ENCODE results near the gene VWA2.

Gene VWA2

DNA sequence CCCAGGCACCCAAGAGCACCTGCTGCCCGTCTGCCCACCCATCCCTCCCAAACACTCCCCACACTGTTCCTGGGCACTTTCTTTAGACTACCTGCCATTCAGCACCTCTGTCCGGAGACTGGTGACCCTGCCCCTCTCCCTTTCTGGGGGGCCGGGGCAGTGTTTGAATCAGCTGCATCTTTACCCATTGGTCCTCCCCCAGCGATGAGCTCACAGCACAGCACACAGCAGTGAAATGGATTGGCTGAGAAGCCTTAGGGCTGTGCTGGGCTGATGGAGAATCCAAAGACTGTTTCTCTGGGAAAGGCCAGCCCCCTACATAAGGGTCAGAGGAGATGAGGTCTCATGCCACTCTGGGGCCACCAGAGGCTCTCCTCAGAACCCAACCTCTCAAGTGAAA, 40.2 kb downstream of the VWA2 start:
- DNase-seq = no peak

DNA sequence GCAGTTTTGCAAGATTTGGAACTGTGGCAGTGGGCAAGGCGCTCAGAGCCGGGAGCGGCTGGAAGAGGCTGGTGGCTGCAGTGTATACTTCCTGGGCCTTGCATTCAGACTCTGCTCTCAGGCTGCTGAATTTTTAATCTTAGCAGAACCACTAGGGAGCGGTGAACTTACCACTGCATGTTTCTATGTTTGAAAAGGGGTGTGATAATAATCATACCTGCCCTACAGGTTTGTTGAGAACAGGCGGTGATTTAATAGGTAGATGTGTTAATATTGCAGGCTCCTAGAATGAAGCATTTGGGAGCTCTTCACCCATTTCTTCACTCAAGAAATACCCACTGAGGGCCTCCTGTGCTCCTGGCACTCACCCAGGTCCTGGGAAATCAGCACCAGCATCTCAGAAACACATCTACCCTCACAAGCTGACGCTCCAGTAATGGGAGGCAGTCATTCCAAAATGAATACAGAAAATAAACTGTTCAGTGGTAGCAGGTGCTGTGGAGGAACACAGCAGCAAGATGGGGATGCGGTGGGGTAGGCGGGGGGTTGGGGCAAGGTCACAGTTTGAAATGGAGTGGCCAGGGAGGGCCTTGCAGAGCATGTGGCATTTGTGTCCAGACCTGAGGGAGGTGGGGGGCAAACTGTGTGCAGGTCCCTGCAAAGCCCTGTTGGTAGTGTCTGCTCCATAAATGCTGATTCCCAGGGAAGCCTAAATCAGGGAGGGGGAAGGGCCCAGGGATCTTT, 41.0 kb downstream of the VWA2 start:
- no peak for DNase-seq

DNA sequence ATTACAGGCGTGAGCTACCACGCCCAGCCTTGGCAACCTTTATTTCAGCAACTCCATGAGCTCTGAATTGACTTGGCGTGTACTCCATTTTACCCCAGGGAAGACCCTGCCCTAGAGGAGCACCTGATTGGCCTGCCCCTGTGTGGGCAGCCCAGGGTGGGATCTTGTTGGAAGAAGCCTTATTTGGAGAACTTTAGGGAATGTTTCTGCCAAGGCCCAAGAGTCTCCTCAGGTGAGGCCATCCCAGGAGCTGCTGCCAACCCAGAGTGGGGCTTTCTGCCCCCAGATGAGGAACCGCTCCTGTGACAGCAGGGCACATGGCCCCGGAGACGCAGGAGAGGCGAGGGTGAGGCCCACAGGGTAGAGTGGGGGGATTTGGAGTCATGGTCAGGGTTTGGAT, 42.0 kb downstream of the VWA2 start:
- no peak for DNase-seq

DNA sequence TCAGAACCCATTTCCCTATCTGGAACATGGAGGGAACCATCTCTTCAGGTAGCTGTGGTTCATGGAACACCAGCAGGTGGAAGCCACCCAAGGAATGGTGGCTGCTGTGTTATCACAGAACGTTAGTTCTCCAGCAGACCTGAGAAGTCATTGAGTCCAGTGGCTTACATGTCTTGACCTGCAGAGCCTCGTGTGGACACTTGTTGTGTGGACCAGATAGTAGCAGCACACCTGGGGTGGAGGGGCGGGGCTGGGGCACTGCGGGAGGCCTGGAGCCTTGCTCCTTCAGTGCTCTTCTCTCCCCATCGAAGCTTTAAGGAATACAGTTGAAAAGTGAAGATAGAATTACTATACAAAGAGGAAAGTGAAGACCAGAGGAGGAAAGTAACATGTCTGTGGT, 42.4 kb downstream of the VWA2 start:
- DNase-seq = no peak

GRCh38 chr10:114282526-114282925, 43.5 kb downstream of the VWA2 start:
- no peak for DNase-seq

DNA sequence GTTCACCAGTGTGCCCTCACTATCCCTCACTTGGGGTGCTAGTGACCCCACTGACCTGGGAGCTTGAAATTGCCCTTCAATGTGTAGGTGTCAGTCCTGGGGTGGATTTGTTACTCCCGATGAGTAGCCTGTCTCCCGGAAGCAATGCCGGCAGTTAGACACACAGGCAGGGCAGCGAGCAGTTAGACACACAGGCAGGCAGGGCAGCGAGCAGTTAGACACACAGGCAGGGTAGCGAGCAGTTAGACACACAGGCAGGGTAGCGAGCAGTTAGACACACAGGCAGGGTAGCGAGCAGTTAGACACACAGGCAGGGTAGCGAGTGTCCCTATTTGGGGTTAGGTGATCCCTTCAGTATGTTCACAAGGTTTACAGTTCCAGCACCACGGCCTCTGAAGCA, 44.0 kb downstream of the VWA2 start:
- DNase-seq = no peak

DNA sequence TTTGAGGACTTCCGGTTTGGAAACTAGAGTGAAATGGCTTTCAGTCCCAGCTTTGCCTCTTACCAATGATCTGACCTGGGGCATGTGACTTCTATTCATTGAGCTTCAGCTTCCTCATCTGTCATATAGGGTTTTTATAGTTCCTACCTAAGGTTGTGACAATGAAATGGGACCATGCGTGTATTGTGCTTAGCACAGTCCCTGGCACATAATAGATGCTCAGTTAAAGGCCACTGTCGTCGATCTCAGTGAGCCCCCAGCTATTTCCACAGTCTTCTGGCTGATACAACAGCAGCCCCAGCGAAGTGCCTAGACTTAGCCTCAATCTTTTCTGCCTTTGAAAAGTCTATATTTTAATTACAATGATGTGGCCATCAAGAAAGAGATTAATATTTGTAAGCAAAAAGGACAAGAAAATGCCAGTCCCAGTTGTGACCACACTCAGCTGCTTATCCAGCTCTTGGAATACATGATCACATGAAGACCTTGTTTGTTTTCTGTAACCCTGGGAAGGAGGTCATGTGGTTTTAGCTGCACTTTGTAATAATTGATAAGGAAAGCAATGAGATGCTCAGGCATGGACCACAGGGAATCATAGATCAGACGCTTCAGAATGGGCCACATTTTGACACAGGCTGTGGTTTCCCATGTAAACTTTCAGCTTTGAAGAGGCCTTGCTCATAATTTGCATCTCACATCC, 44.6 kb downstream of the VWA2 start:
- DNase-seq = no peak

DNA sequence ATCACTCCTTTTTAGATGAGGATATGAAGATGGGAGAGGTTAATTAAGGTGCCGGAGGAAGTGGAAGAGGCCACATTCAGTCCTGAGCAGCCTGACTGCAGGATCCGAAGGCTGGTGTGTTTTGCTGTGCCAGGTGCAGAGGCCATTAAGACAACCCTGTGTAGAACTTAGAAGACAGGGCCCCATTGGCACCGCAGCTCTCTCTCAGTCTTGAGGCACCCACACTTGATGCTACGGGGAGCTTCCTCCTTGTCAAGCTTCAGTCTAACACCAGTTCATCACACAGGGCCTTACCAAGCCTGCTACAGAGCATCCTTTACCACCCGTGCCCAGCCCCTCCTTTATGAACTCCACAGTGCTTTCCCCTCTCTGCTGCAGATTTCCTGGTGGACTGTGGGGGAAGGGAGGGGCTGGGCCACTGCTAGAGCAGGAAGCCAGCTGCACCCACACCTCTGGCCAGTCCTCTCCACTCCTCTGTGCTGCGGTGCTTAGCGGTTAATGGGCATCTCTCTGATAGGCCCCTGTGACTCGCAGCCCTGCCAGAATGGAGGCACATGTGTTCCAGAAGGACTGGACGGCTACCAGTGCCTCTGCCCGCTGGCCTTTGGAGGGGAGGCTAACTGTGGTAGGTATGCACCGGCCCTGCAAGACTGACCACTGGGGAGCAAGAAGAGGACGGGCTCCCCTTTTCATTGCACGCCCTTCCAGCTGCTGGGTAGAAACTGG, 45.5 kb downstream of the VWA2 start:
- no peak for DNase-seq

DNA sequence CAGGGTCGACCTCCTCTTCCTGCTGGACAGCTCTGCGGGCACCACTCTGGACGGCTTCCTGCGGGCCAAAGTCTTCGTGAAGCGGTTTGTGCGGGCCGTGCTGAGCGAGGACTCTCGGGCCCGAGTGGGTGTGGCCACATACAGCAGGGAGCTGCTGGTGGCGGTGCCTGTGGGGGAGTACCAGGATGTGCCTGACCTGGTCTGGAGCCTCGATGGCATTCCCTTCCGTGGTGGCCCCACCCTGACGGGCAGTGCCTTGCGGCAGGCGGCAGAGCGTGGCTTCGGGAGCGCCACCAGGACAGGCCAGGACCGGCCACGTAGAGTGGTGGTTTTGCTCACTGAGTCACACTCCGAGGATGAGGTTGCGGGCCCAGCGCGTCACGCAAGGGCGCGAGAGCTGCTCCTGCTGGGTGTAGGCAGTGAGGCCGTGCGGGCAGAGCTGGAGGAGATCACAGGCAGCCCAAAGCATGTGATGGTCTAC, 46.9 kb downstream of the VWA2 start:
- no peak for DNase-seq

- no peak for DNase-seq
Measured at GRCh38 chr10:114286921-114287320, 47.9 kb downstream of the VWA2 start.

GRCh38 chr10:114288424-114289095, 49.5 kb downstream of the VWA2 start:
- no peak for DNase-seq

DNA sequence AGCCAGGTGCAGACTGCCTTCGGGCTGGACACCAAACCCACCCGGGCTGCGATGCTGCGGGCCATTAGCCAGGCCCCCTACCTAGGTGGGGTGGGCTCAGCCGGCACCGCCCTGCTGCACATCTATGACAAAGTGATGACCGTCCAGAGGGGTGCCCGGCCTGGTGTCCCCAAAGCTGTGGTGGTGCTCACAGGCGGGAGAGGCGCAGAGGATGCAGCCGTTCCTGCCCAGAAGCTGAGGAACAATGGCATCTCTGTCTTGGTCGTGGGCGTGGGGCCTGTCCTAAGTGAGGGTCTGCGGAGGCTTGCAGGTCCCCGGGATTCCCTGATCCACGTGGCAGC, 50.0 kb downstream of the VWA2 start:
- no peak for DNase-seq

GRCh38 chr10:114290038-114290437, 51.0 kb downstream of the VWA2 start:
- no peak for DNase-seq

- no peak for DNase-seq
Measured at GRCh38 chr10:114291076-114291475, 52.0 kb downstream of the VWA2 start.

DNA sequence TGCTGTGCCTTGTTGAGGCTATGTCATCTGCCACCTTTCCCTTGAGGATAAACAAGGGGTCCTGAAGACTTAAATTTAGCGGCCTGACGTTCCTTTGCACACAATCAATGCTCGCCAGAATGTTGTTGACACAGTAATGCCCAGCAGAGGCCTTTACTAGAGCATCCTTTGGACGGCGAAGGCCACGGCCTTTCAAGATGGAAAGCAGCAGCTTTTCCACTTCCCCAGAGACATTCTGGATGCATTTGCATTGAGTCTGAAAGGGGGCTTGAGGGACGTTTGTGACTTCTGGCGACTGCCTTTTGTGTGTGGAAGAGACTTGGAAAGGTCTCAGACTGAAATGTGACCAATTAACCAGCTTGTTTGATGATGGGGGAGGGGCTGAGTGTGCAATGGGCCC, 52.5 kb downstream of the VWA2 start:
- DNase-seq = no peak

DNA sequence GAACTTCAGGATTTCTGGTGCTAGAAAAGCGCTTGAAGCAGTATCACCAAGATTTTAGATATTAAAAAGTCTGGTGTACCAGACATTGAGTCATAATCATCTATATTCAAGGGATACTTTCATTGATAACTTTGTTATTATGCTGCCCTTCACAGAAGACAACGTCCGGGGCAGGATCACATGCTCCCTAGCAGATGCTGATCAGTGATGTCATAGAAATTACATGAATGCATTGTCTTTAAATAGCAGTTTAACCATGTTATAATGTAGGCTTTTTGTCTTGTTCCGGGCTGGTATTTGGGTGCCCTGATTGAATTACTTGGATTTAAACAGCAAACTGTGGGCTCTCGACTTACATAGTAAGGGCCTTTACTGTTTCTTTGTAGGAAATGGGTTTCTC, 54.0 kb downstream of the VWA2 start:
- DNase-seq = no peak

DNA sequence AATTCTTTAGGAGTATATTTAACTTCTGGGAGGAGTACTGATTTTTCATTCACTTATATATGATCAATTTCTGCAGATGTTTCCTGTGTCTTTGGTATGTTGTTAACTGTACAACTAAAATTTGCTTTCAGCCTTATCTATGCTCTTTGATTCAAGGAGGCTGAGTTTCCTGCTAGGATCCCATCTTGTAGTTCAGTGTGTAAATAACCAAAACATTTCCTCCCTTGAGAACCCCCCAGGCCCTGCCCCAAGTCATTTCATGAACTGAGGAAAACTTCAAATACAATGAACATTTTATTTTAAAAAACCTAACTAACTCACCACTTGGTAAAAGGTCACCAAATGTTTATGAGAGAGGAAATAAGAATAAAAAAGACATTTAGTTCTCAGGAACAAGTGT, 55.5 kb downstream of the VWA2 start:
- DNase-seq = no peak

DNA sequence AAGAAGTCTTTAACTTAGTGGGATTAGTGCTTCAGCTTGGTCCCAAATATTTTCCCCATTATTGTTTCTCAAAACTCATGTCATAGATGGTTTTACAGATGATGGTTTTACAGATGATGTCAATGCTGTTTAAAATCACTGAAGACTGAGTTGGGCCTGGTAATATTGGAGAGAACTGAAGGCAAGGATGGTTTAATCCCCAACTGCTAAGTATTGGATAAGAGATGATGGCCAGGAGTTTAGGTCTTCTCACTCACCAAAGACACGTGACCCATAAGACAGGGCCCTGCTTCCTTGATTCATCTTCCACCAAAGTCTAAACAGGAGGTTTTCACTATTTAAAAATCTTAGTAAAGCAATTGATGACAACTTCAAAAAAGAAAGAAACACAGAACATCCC, 56.3 kb downstream of the VWA2 start:
- DNase-seq = no peak

- DNase-seq = no peak
Measured at GRCh38 chr10:114297136-114297705, 58.2 kb downstream of the VWA2 start.

- no peak for DNase-seq
Measured at GRCh38 chr10:114300036-114300645, 61.1 kb downstream of the VWA2 start.

DNA sequence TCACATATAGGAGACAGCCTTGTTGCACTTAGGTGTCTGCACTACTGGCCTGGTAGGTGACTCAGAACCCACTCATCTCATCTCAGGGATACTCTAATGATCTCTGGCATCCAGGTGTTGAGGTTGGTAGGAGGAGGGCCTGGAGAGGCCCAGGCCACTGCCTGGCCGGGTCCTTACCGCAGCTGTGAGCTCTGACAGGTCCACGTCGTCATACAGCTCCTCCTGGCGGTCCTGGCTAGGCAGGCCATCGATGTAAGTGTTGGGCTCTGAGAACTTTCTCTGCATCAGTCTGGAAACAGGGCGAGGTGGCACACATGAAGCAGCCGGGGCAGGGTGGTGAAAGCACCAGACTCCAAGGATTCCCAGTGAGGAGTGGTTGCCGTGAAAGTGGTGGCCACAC, 62.1 kb downstream of the VWA2 start:
- no peak for DNase-seq

DNA sequence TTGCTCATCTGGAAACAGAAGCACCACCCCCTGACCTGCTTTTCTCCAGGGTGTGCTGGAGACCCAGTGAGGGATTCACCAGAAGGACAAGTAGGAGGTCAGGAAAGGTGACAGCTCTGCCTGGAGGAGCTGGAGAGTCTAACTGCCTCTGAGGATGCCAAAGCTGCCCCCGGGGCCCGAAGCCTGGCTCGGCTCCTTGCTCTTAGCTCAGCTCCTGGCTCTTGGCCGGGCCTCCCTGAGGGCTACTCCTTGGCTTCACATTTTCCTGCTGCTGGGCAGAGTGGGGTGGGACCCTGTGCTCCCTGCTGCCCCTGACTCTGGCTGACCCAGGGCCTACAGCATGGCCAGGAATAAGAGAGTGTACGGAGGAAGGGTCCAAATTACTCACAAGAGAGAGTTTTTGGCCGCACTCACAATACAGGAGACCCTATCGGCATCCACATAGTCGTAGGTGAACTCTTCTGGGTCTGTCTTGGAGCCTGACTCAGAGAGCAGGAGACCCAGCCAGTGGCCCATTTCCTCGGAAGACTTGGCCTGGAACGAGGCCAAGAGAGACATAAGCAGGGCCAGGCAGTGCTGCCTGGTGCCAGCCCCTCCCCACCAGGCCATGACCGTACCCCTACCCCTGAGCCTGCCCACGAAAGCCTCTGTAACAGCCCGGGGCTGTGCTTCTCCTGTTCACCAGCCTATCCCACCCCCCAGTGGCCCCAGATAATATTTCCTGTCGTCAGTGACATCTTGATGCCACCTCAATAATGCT, 63.1 kb downstream of the VWA2 start:
- no peak for DNase-seq

All from NCI-H1092 treated with DMSO at 0.1 percent for 48 hours (cell line).